HL-60 (cell line): ENCODE results near the gene NFIA.

ENCODE experiments used
- DNase-seq, 2 experiments: peaks; one replicate each; pipeline ENCODE4 v3.0.0-alpha.2; 2010 to 2020; ENCODE audit warnings: low read depth in 1 of 2, low spot score in 1 of 2
- H3K27ac ChIP-seq: fragments of 250-450 bp; sonication (Bioruptor Pico); replicated peaks from 2 replicates; pipeline ENCODE4 v1.5.1; 2020; ENCODE audit warnings: mild to moderate bottlenecking, moderate library complexity
- H3K27me3 ChIP-seq: fragments of 250-450 bp; sonication (Bioruptor Pico); 2 replicates; pipeline ENCODE4 v1.5.1; 2021; ENCODE audit warnings: mild to moderate bottlenecking, moderate library complexity; ENCODE audit not compliant: insufficient read depth, poor library complexity, severe bottlenecking
- H3K4me3 ChIP-seq: replicated peaks from 2 replicates; pipeline ENCODE4 v1.5.1; 2011; ENCODE audit warnings: mild to moderate bottlenecking, control low read depth, low read length; ENCODE audit not compliant: insufficient read depth
- GABPA ChIP-seq: IDR thresholded peaks from 2 replicates; pipeline ENCODE4 v1.6.1; 2012; ENCODE audit warnings: low read depth
- POLR2AphosphoS5 ChIP-seq: IDR thresholded peaks from 2 replicates; pipeline ENCODE4 v1.6.1; 2012; ENCODE audit warnings: low read depth
- SPI1 ChIP-seq: IDR thresholded peaks from 2 replicates; pipeline ENCODE4 v1.6.1; 2012; ENCODE audit warnings: low read depth, mild to moderate bottlenecking, borderline replicate concordance
- TF ChIP-seq, protein P1 (sequence below): IDR thresholded peaks from one replicate; pipeline ENCODE4 v1.5.1; 2011; ENCODE audit warnings: low read length, control low read depth, inconsistent platforms; ENCODE audit not compliant: insufficient read depth
- TF ChIP-seq, protein P2 (sequence below): IDR thresholded peaks from 2 replicates; pipeline ENCODE4 v1.6.1; 2012; ENCODE audit warnings: low read depth; ENCODE audit not compliant: insufficient replicate concordance

NFIA gene

DNA sequence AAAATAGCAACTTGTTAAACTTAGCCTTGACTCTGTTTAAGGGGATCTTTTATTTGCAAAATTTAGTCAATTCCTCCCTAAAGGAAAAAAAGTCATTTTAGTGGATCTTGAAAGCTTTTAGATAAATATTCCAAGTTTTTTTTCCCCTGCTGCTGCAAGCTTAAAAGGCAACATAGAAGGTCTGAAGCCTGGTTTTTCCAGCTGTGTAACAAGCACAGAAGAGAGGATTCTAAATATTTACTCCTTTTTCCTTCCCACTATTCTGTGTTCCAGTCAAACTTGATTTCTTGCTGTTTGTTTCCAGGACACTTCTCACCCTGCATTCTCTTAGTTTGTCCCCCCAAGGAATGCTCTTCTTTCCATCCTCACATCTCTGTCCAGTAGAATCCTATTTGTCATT lies 86.7 kb downstream of the NFIA start:
- H3K27ac ChIP-seq, result no peak overlapping the region
- TF ChIP-seq POLR2AphosphoS5 (no peak), GABPA (no peak), SPI1 (no peak)
- TF ChIP-seq, protein P1, sequence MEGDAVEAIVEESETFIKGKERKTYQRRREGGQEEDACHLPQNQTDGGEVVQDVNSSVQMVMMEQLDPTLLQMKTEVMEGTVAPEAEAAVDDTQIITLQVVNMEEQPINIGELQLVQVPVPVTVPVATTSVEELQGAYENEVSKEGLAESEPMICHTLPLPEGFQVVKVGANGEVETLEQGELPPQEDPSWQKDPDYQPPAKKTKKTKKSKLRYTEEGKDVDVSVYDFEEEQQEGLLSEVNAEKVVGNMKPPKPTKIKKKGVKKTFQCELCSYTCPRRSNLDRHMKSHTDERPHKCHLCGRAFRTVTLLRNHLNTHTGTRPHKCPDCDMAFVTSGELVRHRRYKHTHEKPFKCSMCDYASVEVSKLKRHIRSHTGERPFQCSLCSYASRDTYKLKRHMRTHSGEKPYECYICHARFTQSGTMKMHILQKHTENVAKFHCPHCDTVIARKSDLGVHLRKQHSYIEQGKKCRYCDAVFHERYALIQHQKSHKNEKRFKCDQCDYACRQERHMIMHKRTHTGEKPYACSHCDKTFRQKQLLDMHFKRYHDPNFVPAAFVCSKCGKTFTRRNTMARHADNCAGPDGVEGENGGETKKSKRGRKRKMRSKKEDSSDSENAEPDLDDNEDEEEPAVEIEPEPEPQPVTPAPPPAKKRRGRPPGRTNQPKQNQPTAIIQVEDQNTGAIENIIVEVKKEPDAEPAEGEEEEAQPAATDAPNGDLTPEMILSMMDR, result no peak
- TF ChIP-seq, protein P2, sequence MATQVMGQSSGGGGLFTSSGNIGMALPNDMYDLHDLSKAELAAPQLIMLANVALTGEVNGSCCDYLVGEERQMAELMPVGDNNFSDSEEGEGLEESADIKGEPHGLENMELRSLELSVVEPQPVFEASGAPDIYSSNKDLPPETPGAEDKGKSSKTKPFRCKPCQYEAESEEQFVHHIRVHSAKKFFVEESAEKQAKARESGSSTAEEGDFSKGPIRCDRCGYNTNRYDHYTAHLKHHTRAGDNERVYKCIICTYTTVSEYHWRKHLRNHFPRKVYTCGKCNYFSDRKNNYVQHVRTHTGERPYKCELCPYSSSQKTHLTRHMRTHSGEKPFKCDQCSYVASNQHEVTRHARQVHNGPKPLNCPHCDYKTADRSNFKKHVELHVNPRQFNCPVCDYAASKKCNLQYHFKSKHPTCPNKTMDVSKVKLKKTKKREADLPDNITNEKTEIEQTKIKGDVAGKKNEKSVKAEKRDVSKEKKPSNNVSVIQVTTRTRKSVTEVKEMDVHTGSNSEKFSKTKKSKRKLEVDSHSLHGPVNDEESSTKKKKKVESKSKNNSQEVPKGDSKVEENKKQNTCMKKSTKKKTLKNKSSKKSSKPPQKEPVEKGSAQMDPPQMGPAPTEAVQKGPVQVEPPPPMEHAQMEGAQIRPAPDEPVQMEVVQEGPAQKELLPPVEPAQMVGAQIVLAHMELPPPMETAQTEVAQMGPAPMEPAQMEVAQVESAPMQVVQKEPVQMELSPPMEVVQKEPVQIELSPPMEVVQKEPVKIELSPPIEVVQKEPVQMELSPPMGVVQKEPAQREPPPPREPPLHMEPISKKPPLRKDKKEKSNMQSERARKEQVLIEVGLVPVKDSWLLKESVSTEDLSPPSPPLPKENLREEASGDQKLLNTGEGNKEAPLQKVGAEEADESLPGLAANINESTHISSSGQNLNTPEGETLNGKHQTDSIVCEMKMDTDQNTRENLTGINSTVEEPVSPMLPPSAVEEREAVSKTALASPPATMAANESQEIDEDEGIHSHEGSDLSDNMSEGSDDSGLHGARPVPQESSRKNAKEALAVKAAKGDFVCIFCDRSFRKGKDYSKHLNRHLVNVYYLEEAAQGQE, result no peak
- H3K27me3 ChIP-seq, result no peaks in the 10 kb centered on the region
- no peak overlapping the region for H3K4me3 ChIP-seq
- no peak for DNase-seq

DNA sequence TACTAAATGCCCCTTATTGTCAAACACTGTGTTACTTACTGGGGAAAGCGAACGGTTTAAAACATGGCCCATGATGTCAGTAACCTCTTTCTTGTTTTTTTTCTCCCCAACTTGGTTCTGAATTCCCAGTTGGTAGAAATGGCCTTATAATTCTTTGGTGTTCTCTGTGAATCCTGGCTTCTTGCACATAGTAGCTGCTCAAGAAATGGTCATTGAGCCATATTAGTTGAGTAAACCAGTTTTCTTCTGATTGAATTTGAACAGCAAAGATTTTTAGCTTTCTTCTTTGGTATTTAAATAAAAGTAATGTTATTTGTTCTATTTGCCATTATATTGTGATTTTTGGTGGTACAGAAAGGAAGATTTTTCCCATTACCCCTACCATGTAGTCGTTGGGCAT lies 87.3 kb downstream of the NFIA start:
- no peak for TF ChIP-seq GABPA
- TF ChIP-seq, protein P2, result no peak
- no peak for TF ChIP-seq POLR2AphosphoS5
- no peak for TF ChIP-seq SPI1
- TF ChIP-seq, protein P1, result no peak
- DNase-seq, result no peak

DNA sequence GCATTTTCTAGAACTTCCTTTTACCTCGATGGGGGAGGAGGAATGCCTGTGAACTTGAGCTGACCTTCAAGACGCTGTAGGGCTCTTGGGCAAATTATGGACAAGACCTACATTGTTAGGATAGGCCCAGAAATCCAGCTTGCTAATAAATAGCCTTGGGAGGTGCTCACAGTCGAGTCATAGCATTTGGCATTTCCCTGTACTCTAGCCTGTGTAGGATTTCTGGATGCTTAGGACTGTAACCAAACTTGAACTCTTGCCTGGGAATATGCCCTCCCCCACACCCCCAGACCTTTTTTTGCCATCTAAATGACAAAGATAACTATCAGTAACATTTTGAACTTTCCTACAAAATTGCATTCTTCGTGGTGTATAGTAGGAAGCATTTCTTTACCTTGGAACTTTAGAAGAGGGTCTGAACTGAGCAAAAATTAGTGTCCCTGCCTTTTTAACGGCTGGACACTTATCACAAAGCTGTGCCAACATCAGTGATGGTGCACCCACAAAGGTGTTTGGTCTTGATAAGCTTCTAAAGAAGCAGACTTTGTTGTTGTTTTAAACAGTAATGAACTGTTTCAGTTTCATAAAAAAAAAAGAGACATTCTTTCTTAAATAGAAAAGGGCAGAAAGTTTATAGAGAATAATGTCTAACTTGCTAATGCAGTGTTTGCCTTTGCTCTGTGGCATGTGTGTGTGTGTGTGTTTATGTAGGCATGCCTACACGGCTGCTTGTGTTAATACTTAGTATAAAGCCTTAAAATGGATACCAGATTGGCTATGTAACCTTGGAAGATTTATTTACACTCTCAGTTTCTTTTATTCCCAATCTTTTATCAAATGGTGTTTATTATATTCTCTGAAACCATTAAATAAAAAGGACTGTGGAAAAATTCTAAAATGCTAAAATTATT lies 88.2 kb downstream of the NFIA start:
- Histone ChIP-seq H3K27me3 (no peaks in the 10 kb centered on the region), H3K4me3 (no peak overlapping the region), H3K27ac (no peak overlapping the region)
- TF ChIP-seq, protein P2, result no peak
- TF ChIP-seq SPI1, result no peak
- no peak for TF ChIP-seq GABPA
- no peak for TF ChIP-seq POLR2AphosphoS5
- TF ChIP-seq, protein P1, result no peak
- no peak for DNase-seq

More for the DNA sequence above, 87.3 kb downstream of the NFIA start:
- H3K27ac ChIP-seq, result no peak overlapping the region
- no peak overlapping the region for H3K4me3 ChIP-seq
- no peaks in the 10 kb centered on the region for H3K27me3 ChIP-seq
